HK-2 (cell line): Measurements from ENCODE around the gene TVP23C.

Source experiments
- DNase-seq: peaks from one replicate; pipeline ENCODE4 v3.0.0-alpha.2; 2018; ENCODE audit not compliant: unreplicated experiment

TVP23C gene

DNA sequence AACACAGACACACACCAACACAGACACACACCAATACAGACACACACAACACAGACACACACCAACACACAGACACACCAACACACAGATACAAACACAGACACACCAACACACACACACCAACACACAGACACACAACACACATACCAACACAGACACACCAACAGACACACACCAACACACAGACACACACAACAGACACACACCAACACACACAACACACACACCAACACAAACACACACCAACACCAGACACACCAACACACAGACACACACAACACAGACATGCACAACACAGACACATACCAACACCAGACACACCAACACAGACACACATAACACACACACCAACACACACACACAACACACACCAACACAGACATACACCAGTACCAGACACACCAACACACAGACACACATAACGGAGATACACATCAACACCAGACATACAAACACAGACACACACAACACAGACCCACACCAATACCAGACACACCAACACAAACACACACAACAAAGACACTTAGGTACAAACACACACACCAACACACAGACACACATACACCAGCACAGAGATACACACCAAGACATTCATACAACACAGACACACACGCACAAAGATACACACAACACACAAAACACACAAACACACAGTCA, 98.1 kb downstream of the TVP23C start:
- no peak for DNase-seq

DNA sequence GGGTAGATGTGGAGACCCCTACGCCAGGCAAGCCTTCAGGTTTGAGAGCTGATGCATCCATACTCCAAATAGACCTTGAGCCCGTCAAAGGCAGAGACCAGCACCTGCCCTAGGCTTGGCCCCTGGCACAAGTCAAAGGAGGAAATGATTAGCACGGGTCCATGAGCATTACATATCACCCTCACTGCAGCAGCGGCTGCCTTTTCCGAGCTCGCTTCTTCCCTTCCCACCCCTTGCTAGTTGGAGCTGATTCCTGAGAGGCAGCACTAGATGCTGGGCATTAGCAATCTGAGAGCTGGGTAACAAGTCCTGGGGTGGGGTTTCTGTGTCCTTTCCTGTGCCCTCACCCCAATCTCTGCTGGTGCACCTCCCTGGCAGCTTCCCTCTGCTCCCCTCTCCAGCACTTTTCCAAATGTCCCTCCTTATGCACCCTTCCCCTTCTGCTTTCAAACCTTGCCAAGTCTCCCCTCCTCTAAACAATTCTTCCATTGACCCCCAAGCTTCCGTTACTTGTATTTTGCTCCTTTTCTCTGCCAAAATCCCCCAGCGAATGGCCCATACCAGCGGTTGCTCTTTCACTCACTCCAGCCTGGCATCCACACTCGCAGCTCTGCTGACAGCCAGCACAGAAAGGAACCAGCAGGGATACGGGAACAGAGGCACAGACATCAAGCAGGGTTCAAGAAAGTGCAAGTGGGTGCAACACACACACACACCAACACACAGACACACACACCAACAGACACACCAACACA, 98.9 kb downstream of the TVP23C start:
- no peak for DNase-seq

DNA sequence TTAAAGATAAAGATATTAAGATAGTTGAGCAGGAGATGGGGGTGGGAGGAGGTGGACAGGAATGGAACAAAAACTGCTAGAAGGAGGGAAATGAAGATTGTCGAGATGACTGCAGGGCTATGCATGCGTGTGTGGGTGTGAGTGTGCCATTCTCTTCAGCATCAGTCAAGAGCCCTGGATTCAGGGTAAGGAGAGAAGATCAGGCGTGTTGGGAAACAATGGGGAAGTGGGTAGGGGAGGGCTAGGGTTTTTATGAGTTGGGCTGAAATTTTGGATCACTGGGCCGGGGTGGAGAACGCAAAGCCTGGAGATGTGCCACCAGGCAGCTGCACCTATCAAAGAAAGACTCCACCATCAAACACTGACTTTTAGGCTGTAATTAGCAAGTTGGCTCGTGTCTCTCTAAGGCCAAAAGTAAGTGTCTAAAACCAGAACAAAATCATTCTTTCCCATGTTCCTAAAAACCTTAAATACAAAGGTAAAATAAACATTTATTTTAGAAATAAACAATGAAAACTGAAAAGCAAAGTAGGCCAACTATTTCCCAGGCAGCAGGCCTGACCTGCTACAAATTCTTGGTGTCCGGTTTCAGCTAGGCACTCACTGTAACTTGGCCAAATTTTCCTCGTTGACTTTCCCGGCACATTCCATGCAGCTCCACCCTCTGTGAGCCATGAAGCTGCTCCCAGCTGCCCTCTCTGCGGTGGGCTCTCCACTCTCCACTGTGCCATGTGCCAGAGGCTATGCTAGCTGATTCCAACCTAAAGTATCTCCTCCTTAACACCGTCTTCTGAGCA, 100.1 kb downstream of the TVP23C start:
- no peak for DNase-seq

DNA sequence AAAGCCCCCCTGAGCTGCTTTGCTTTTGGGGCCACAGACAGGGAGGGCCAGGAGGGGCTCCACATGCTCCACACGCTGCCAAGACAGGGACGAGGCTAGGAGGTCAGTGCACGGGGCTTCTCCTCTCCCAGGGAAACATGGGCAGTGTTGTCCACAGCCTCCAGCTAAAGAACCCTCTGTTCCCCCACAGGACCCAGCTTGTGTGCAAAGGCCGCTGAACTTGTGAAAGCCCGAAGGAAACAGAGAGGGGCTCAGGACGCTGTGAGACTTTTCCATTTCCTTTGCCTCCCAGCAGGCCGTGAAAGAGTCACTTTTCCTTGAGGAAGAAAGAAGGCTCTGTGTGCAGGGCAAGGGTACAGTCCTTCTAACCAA, 105.6 kb downstream of the TVP23C start:
- DNase-seq, result no peak

DNA sequence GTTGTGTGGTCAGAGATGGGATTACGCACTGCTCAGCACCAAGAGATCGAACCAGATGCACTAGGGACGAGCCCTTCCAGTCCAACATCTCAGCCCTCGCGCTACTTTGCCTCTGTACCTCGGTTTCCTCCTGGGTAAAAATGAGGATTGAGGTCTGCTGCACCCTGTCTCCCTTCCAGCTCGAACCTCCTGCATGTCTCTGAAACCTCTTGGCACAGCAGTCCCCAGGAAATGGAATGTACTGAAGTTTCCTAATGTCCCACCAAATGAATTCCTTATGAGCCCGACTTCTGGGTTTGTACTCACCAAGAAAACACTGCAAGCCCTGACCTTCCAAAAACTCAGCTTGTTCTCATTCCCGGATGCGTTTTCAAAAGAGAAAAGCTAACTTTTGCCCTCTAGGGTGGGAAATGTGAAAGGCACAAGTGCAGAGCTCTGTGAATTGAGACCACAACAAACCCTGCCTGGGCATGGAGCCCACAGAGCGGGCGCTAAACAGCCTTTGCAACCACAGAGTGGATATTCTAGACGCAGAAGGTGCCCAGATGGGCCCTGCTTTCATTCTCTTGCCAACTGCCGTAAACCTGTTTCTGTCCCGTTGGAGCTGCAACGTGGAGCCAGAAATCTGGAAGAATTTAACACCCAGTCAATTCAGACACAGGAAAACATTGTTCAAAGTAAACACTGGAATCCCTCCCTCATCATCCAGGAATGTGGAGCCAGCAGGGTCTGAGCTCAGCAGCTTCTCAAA, 106.1 kb downstream of the TVP23C start:
- DNase-seq, result no peak

DNA sequence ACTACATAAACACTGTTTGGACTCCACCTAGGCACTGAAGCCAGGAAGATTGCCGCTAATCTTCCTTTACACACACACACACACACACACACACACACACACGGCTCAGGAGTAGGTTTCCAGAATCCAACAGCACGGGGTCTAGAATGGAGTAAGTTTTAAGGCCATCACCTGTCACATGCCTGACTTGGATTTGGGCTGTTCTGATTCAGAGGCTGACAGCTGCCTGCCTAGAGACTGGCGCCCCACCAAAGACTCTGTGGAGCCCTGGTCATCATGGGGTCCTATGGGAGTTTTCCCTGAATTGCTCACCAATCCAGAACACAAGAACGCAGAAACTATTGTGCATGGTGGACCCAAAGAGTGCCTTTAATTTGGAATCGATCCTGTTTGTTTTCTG, 106.8 kb downstream of the TVP23C start:
- DNase-seq, result no peak

DNA sequence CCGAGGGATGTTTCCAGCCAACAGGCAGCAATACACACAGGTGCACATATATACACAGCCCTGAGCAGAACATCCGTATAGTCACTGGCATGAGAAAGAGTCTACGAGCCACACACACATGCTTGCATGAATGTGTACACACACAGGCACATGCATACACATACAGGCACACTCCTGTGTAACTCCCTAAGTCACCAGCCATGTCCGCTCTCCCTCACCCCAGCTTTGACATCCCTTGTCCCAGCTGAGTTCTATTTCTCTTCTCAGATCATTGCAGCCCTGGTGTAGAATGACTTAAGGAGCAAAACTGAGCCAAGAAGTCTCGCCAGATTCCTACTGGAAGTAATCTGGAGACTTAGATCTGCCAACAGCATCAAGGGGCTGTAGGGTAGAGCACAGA, 108.9 kb downstream of the TVP23C start:
- DNase-seq, result no peak

DNA sequence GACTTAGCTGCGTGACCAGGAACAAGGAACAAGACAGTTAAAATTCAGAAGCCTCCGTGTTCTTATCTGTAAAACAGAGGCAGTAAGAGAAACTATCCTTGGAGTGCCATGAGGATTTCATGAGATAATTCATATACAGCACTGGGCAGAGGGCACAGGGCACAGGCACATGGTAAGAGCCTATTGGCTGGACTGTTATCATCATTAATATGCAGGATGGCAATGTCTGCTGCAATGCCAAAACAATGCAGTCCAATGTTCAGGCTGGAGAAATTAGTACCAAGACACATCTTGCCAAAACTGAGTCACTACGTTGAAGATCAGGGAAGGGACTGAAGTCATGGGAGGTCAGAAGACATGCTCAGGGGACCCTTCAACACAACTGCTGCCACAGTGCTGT, 109.5 kb downstream of the TVP23C start:
- DNase-seq, result no peak

DNA sequence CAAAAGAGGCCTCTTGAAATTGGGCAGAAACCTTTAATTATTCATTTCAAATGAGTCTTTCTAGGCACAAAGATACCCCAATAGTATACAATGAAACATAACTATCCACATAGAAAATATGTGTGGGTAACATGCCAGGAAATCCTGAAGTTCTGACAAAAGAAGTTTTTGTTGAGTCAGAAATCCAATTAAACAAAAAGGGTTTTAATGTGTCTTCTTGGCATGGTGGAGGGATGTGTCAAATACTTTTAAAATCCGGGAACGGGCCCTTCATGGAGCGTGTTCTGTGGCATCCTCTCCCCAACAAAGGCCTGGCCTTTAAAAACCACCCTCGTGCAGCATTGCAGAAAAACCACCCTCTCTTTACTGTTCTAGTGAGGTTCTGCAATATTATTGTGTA, 110.0 kb downstream of the TVP23C start:
- DNase-seq, result no peak

DNA sequence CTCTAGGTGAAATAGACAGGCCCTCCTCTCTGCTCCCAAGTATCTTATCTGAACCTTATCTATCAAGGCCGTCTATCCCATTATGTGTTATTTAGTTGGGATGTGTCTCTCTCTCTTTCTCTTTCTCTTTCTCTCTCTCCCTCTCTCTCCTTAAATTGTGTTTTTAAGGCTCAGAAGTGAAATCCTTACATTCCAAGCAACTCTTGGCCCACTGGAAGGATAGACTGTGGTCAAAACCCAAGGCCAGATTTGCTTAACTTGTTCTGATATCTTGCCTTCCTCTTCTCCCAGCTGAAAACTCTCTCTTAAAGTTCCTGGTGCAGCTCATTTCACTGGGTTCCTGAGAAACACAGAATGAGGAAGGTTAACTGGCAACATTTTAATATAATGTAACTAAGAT, 110.5 kb downstream of the TVP23C start:
- DNase-seq, result no peak
